Nephron progenitor cell (in vitro differentiated cells): ENCODE results near the gene DMD.

Experiments used
- DNase-seq: peaks from one replicate; pipeline ENCODE4 v3.0.0; 2021
- H3K27ac Mint-ChIP-seq: 2 replicates; pipeline ENCODE4 v1.8.0; 2021; ENCODE audit warnings: mild to moderate bottlenecking, moderate library complexity, mixed read lengths
- H3K27me3 Mint-ChIP-seq: 2 replicates; pipeline ENCODE4 v1.8.0; 2021; ENCODE audit warnings: mild to moderate bottlenecking, low read depth, mixed read lengths; ENCODE audit not compliant: poor library complexity
- H3K36me3 Mint-ChIP-seq: 2 replicates; pipeline ENCODE4 v1.8.0; 2021; ENCODE audit warnings: low read depth, mixed read lengths
- H3K4me1 Mint-ChIP-seq: 2 replicates; pipeline ENCODE4 v1.8.0; 2021; ENCODE audit warnings: mixed read lengths
- H3K4me3 Mint-ChIP-seq: 2 replicates; pipeline ENCODE4 v1.8.0; 2021; ENCODE audit warnings: mild to moderate bottlenecking, moderate library complexity, mixed read lengths
- H3K9me3 Mint-ChIP-seq: 2 replicates; pipeline ENCODE4 v1.8.0; 2021; ENCODE audit warnings: mild to moderate bottlenecking, moderate library complexity, mixed read lengths
- CTCF ChIP-seq: fragments of 200-600 bp; sonication (generic); IDR thresholded peaks from 2 replicates; pipeline ENCODE4 v1.5.0; 2021; ENCODE audit warnings: antibody characterized with exemption

Gene DMD

GRCh38 chrX:31165241-31166035 lies 2045.9 kb downstream of the DMD start:
- H3K36me3 Mint-ChIP-seq: peaks cover 59% of the 10 kb centered on the region
- no peak for DNase-seq
- H3K4me3 Mint-ChIP-seq: no peak overlapping the region
- H3K27ac Mint-ChIP-seq: no peak overlapping the region
- H3K27me3 Mint-ChIP-seq: peaks cover 3% of the 10 kb centered on the region
- no peaks in the 10 kb centered on the region for H3K4me1 Mint-ChIP-seq
- H3K9me3 Mint-ChIP-seq: peaks cover 44% of the 10 kb centered on the region
- no peak for TF ChIP-seq CTCF

- peaks cover 28% of the 10 kb centered on the region for H3K9me3 Mint-ChIP-seq
- no peak for DNase-seq
- H3K27ac Mint-ChIP-seq: no peak overlapping the region
- no peak for TF ChIP-seq CTCF
- H3K4me3 Mint-ChIP-seq: no peak overlapping the region
- H3K27me3 Mint-ChIP-seq: no peaks in the 10 kb centered on the region
- H3K4me1 Mint-ChIP-seq: no peaks in the 10 kb centered on the region
- H3K36me3 Mint-ChIP-seq: peaks cover 29% of the 10 kb centered on the region
Measured at GRCh38 chrX:31154946-31155345, 2056.4 kb downstream of the DMD start.

GRCh38 chrX:31153475-31154047 lies 2057.8 kb downstream of the DMD start:
- Mint-ChIP-seq H3K27me3 (no peaks in the 10 kb centered on the region), H3K9me3 (peaks cover 24% of the 10 kb centered on the region), H3K27ac (no peak overlapping the region), H3K4me3 (no peak overlapping the region), H3K36me3 (peaks cover 23% of the 10 kb centered on the region), H3K4me1 (no peaks in the 10 kb centered on the region)
- TF ChIP-seq CTCF: no peak
- DNase-seq: no peak

GRCh38 chrX:31147175-31147574 lies 2064.2 kb downstream of the DMD start:
- Mint-ChIP-seq H3K4me3 (no peak overlapping the region), H3K27ac (no peak overlapping the region), H3K36me3 (peaks cover 43% of the 10 kb centered on the region)

GRCh38 chrX:31139961-31140360 lies 2071.4 kb downstream of the DMD start:
- H3K36me3 Mint-ChIP-seq: peaks cover 73% of the 10 kb centered on the region
- no peak for TF ChIP-seq CTCF
- peaks cover 34% of the 10 kb centered on the region for H3K9me3 Mint-ChIP-seq
- DNase-seq: no peak
- H3K4me3 Mint-ChIP-seq: no peak overlapping the region
- H3K4me1 Mint-ChIP-seq: no peaks in the 10 kb centered on the region
- no peak overlapping the region for H3K27ac Mint-ChIP-seq
- no peaks in the 10 kb centered on the region for H3K27me3 Mint-ChIP-seq

More at GRCh38 chrX:31147175-31147574, 2064.2 kb downstream of the DMD start:
- Mint-ChIP-seq H3K27me3 (no peaks in the 10 kb centered on the region), H3K9me3 (peaks cover 26% of the 10 kb centered on the region), H3K4me1 (no peaks in the 10 kb centered on the region)
- no peak for TF ChIP-seq CTCF
- DNase-seq: no peak

GRCh38 chrX:31138124-31138523 lies 2073.2 kb downstream of the DMD start:
- Mint-ChIP-seq H3K27me3 (no peaks in the 10 kb centered on the region), H3K4me1 (no peaks in the 10 kb centered on the region), H3K36me3 (peaks cover 55% of the 10 kb centered on the region), H3K9me3 (peaks cover 27% of the 10 kb centered on the region), H3K27ac (no peak overlapping the region), H3K4me3 (no peak overlapping the region)
- no peak for DNase-seq
- no peak for TF ChIP-seq CTCF
